Measurements from ENCODE around the gene NOL7. TPM values are rescaled to one million over a fixed set of nuclear protein-coding genes. Genes with fewer than 3 reads are reported as not detected.
A peak's percentile ranks its signal among the peaks of the same experiment; 100 is the strongest.

Gene NOL7
- total and polyA plus RNA-seq, 9 of the 15 experiments (the other 6 are each of a cell fraction or from before 2014, with no cell fraction given): 19.4 to 235 (median 157) TPM

DNA sequence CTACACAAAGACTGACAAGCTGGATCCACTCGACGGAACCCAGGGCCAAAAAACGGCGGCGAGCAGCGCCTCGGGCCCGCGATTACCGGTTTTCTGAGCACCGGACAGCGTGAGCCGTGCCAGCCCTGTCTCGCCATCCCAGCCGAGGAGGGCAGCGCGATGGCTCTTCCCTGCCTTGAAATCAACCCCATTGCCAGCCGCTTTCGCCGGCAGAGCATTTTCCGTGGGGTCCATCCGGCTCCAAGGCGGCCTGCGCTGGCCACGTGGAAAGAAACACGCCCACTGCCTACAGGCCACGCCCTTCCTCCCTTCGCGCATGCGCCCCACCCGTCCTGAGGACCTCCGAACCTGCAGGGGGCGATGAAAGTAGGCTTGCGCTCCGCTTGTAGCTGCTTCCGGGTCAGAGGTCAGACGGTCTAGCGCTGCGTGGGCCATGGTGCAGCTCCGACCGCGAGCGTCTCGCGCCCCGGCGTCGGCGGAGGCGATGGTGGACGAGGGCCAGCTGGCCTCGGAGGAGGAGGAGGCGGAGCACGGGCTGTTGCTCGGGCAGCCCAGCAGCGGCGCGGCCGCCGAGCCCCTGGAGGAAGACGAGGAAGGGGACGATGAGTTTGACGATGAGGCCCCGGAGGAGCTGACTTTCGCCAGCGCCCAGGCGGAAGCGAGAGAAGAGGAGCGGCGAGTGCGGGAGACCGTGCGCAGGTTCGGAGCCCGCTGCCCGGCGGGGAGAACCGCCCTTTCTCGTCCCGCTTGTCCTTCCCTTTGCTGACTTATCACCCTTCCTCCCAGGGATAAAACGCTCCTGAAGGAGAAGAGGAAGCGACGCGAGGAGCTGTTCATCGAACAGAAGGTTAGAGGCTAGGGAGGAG is at the start of gene NOL7 (continued):
- TF ChIP-seq ZNF217 (CRISPR knock-in tag; IDR thresholded peaks at IDR 0.05) (no peak), FIP1L1 (IDR thresholded peaks at IDR 0.05; ENCODE audit: low read depth, low read length, poor library complexity, severe bottlenecking) (peak; percentile 97), ETV1 (tag; conservative IDR thresholded peaks at IDR 0.05; ENCODE audit: low read depth) (no peak; the same call in none of the 2 replicates), RNF2 (IDR thresholded peaks at IDR 0.05) (peak; percentile 93), ERF (CRISPR knock-in tag; IDR thresholded peaks at IDR 0.05) (peak; percentile 63; the same call in 1 of the 2 replicates), ZNF699 (CRISPR knock-in tag; IDR thresholded peaks at IDR 0.05; ENCODE audit: insufficient replicate concordance) (no peak), SIX5 (IDR thresholded peaks at IDR 0.05; ENCODE audit: borderline replicate concordance in 1 of 2, insufficient read depth in 1 of 2, low read depth in 1 of 2, low read length in 2 of 2) (peak; percentile 69 to 83), RAD51 (IDR thresholded peaks at IDR 0.05; ENCODE audit: borderline replicate concordance, low read depth) (peak; percentile 67), SMARCC2 (IDR thresholded peaks at IDR 0.05; ENCODE audit: low read depth) (no peak), CBFA2T2 (conservative IDR thresholded peaks at IDR 0.05) (no peak), SAFB2 (IDR thresholded peaks at IDR 0.05; ENCODE audit: borderline replicate concordance, low read depth, low read length, severe bottlenecking) (no peak), ILF3 (IDR thresholded peaks at IDR 0.05; ENCODE audit: borderline replicate concordance) (no peak), GTF2F1 (IDR thresholded peaks at IDR 0.05; ENCODE audit: low read depth, low read length) (no peak; the same call in 1 of the 2 replicates), WHSC1 (IDR thresholded peaks at IDR 0.05; ENCODE audit: low read length) (no peak), BMI1 (IDR thresholded peaks at IDR 0.05; ENCODE audit: low read length) (no peak), FOXA1 (IDR thresholded peaks at IDR 0.05; ENCODE audit: borderline replicate concordance) (no peak), ZC3H8 (IDR thresholded peaks at IDR 0.05) (no peak)
- TF ChIP-seq, protein P1, sequence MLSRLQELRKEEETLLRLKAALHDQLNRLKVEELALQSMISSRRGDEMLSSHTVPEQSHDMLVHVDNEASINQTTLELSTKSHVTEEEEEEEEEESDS (CRISPR knock-in tag; IDR thresholded peaks at IDR 0.05): no peak
- TF ChIP-seq, protein P2, sequence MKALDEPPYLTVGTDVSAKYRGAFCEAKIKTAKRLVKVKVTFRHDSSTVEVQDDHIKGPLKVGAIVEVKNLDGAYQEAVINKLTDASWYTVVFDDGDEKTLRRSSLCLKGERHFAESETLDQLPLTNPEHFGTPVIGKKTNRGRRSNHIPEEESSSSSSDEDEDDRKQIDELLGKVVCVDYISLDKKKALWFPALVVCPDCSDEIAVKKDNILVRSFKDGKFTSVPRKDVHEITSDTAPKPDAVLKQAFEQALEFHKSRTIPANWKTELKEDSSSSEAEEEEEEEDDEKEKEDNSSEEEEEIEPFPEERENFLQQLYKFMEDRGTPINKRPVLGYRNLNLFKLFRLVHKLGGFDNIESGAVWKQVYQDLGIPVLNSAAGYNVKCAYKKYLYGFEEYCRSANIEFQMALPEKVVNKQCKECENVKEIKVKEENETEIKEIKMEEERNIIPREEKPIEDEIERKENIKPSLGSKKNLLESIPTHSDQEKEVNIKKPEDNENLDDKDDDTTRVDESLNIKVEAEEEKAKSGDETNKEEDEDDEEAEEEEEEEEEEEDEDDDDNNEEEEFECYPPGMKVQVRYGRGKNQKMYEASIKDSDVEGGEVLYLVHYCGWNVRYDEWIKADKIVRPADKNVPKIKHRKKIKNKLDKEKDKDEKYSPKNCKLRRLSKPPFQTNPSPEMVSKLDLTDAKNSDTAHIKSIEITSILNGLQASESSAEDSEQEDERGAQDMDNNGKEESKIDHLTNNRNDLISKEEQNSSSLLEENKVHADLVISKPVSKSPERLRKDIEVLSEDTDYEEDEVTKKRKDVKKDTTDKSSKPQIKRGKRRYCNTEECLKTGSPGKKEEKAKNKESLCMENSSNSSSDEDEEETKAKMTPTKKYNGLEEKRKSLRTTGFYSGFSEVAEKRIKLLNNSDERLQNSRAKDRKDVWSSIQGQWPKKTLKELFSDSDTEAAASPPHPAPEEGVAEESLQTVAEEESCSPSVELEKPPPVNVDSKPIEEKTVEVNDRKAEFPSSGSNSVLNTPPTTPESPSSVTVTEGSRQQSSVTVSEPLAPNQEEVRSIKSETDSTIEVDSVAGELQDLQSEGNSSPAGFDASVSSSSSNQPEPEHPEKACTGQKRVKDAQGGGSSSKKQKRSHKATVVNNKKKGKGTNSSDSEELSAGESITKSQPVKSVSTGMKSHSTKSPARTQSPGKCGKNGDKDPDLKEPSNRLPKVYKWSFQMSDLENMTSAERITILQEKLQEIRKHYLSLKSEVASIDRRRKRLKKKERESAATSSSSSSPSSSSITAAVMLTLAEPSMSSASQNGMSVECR (CRISPR knock-in tag; IDR thresholded peaks at IDR 0.05): peak; percentile 100
- TF ChIP-seq, protein P3, sequence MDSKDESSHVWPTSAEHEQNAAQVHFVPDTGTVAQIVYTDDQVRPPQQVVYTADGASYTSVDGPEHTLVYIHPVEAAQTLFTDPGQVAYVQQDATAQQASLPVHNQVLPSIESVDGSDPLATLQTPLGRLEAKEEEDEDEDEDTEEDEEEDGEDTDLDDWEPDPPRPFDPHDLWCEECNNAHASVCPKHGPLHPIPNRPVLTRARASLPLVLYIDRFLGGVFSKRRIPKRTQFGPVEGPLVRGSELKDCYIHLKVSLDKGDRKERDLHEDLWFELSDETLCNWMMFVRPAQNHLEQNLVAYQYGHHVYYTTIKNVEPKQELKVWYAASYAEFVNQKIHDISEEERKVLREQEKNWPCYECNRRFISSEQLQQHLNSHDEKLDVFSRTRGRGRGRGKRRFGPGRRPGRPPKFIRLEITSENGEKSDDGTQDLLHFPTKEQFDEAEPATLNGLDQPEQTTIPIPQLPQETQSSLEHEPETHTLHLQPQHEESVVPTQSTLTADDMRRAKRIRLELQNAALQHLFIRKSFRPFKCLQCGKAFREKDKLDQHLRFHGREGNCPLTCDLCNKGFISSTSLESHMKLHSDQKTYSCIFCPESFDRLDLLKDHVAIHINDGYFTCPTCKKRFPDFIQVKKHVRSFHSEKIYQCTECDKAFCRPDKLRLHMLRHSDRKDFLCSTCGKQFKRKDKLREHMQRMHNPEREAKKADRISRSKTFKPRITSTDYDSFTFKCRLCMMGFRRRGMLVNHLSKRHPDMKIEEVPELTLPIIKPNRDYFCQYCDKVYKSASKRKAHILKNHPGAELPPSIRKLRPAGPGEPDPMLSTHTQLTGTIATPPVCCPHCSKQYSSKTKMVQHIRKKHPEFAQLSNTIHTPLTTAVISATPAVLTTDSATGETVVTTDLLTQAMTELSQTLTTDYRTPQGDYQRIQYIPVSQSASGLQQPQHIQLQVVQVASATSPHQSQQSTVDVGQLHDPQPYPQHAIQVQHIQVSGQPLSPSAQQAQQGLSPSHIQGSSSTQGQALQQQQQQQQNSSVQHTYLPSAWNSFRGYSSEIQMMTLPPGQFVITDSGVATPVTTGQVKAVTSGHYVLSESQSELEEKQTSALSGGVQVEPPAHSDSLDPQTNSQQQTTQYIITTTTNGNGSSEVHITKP (IDR thresholded peaks at IDR 0.05; ENCODE audit: partially characterized antibody): peak; percentile 65
